HepG2 (cell line): ENCODE results near the gene GLTPD2. TPM values are rescaled to one million over a fixed set of nuclear protein-coding genes. Genes with fewer than 3 reads are reported as not detected.

ENCODE experiments used
- BATF2 ChIP-seq: sonication (generic); formaldehyde crosslinking; IDR thresholded peaks from 2 replicates; pipeline ENCODE4 v1.8.0; 2022; ENCODE audit warnings: mild to moderate bottlenecking, missing genetic modification reagents, moderate library complexity
- CCAR2 ChIP-seq: fragments of 200-400 bp; formaldehyde crosslinking; optimal IDR thresholded peaks from 2 replicates; pipeline ENCODE3; 2018; ENCODE audit warnings: low read depth, mild to moderate bottlenecking, low read length, moderate library complexity
- FUBP1 ChIP-seq: sonication (generic); formaldehyde crosslinking; IDR thresholded peaks from 2 replicates; pipeline ENCODE4 v1.5.1; 2020; ENCODE audit warnings: missing genetic modification reagents, mild to moderate bottlenecking, borderline replicate concordance
- GMEB1 ChIP-seq: sonication (generic); formaldehyde crosslinking; IDR thresholded peaks from 2 replicates; pipeline ENCODE4 v1.5.1; 2020; ENCODE audit warnings: missing genetic modification reagents, mild to moderate bottlenecking, borderline replicate concordance
- HNF4A ChIP-seq: sonication (generic); formaldehyde crosslinking; IDR thresholded peaks from 2 replicates; pipeline ENCODE4 v1.4.0; 2020; ENCODE audit warnings: missing genetic modification reagents
- HNRNPLL ChIP-seq: fragments of 200-400 bp; formaldehyde crosslinking; IDR thresholded peaks from 2 replicates; pipeline ENCODE4 v1.6.1; 2017; ENCODE audit warnings: mild to moderate bottlenecking, low read depth, low read length; ENCODE audit not compliant: poor library complexity, severe bottlenecking
- HOXD1 ChIP-seq: sonication (generic); formaldehyde crosslinking; IDR thresholded peaks from 2 replicates; pipeline ENCODE4 v1.5.0; 2020; ENCODE audit warnings: missing genetic modification reagents
- KAT8 ChIP-seq: IDR thresholded peaks from 2 replicates; pipeline ENCODE4 v1.6.1; 2016; ENCODE audit warnings: missing genetic modification reagents, missing compliant biosample characterization
- MLX ChIP-seq: IDR thresholded peaks from 2 replicates; pipeline ENCODE4 v1.6.1; 2016
- MTA1 ChIP-seq: sonication (generic); formaldehyde crosslinking; IDR thresholded peaks from 2 replicates; pipeline ENCODE4 v1.4.0; 2020; ENCODE audit warnings: missing genetic modification reagents, mild to moderate bottlenecking, borderline replicate concordance
- MYC ChIP-seq: sonication (generic); formaldehyde crosslinking; IDR thresholded peaks from 2 replicates; pipeline ENCODE4 v1.9.0; 2021; ENCODE audit warnings: missing genetic modification reagents, borderline replicate concordance
- NFATC3 ChIP-seq: sonication (generic); formaldehyde crosslinking; IDR thresholded peaks from 2 replicates; pipeline ENCODE4 v1.5.1; 2020; ENCODE audit warnings: mild to moderate bottlenecking, missing genetic modification reagents
- RBM22 ChIP-seq: fragments of 200-400 bp; formaldehyde crosslinking; optimal IDR thresholded peaks from 2 replicates; pipeline ENCODE3; 2017; ENCODE audit warnings: mild to moderate bottlenecking, low read length, moderate library complexity
- TGIF2 ChIP-seq: IDR thresholded peaks from 2 replicates; pipeline ENCODE4 v1.6.1; 2016; ENCODE audit warnings: control low read depth, missing compliant biosample characterization
- THAP9 ChIP-seq: sonication (generic); formaldehyde crosslinking; IDR thresholded peaks from 2 replicates; pipeline ENCODE4; 2020; ENCODE audit warnings: missing genetic modification reagents, mild to moderate bottlenecking, borderline replicate concordance
- TOPORS ChIP-seq: sonication (generic); formaldehyde crosslinking; IDR thresholded peaks from 2 replicates; pipeline ENCODE4 v1.8.0; 2023; ENCODE audit warnings: mild to moderate bottlenecking, missing genetic modification reagents
- ZBTB7B ChIP-seq: sonication (generic); formaldehyde crosslinking; IDR thresholded peaks from 2 replicates; pipeline ENCODE4 v1.4.0; 2020; ENCODE audit warnings: missing genetic modification reagents
- ZNF24 ChIP-seq: fragments of 450-650 bp; IDR thresholded peaks from 2 replicates; pipeline ENCODE4 v1.6.1; 2017; ENCODE audit warnings: antibody characterized with exemption, mild to moderate bottlenecking
- ZNF260 ChIP-seq: sonication (generic); formaldehyde crosslinking; IDR thresholded peaks from 2 replicates; pipeline ENCODE4 v1.4.0; 2020; ENCODE audit warnings: missing genetic modification reagents, low read depth, mild to moderate bottlenecking, borderline replicate concordance
- ZNF615 ChIP-seq: sonication (generic); formaldehyde crosslinking; IDR thresholded peaks from 2 replicates; pipeline ENCODE4 v1.5.0; 2020; ENCODE audit warnings: mild to moderate bottlenecking, missing genetic modification reagents, borderline replicate concordance
- ZZZ3 ChIP-seq: sonication (generic); formaldehyde crosslinking; IDR thresholded peaks from 2 replicates; pipeline ENCODE4 v1.4.0; 2020; ENCODE audit warnings: missing genetic modification reagents, mild to moderate bottlenecking, borderline replicate concordance
- polyA plus RNA-seq, 8 experiments: library from polyadenylated mRNA; depleted of rRNA in 3 of 8; stranded (reverse) in 7 of 8; unstranded in 1 of 8; fragments of >200 nt; fragmentation: Illumina TruSeq in 4 of 8; extraction: Trizol in 4 of 8; gene quantifications; 2 replicates each; pipeline versions ENCODE4 v1.2.1 to v1.2.3, GENCODE V29; 2011 to 2016; ENCODE audit warnings: low read depth in 4 of 8, missing spikeins in 1 of 8, mixed read lengths in 1 of 8; ENCODE audit not compliant: insufficient read depth in 1 of 8
- total RNA-seq, 5 experiments: library from RNA; depleted of rRNA; stranded (reverse); fragments of >200 nt; fragmentation: Illumina TruSeq; extraction: Trizol; gene quantifications; 2 replicates each; pipeline ENCODE4 v1.2.3, GENCODE V29; 2016; ENCODE audit warnings: low read depth in 1 of 5

The GLTPD2 gene
- total and polyA plus RNA-seq, 2 of the 13 experiments (the other 11 are each of a cell fraction or from before 2014, with no cell fraction given): 7.5 to 12.9 TPM

GRCh38 chr17:4788807-4789700, at the start of gene GLTPD2 (continued):
- no peak for TF ChIP-seq BATF2
- TF ChIP-seq FUBP1: 0 out of 2 replicates have a peak, but pooled peaks have one; percentile 26
- peak; percentile 71 for TF ChIP-seq HNRNPLL
- no peak; the same call in 1 of the 2 replicates for TF ChIP-seq THAP9 (CRISPR knock-in tag)
- TF ChIP-seq KAT8 (CRISPR knock-in tag): no peak
- TF ChIP-seq ZNF615 (CRISPR knock-in tag): peak; percentile 91; the same call in 1 of the 2 replicates
- peak; percentile 76 for TF ChIP-seq ZBTB7B (CRISPR knock-in tag)
- TF ChIP-seq MTA1 (CRISPR knock-in tag): peak; percentile 54; the same call in 1 of the 2 replicates
- peak; percentile 31; the same call in 1 of the 2 replicates for TF ChIP-seq HOXD1
- peak; percentile 82 for TF ChIP-seq HNF4A (CRISPR knock-in tag)
- TF ChIP-seq NFATC3: no peak
- TF ChIP-seq ZZZ3 (CRISPR knock-in tag): no peak
- 0 out of 2 replicates have a peak, but pooled peaks have one; percentile 33 for TF ChIP-seq MLX (CRISPR knock-in tag)
- TF ChIP-seq MYC: no peak; the same call in 1 of the 2 replicates
- TF ChIP-seq RBM22: no peak
- TF ChIP-seq TGIF2: no peak
- peak; percentile 44; the same call in 1 of the 2 replicates for TF ChIP-seq GMEB1 (CRISPR knock-in tag)
- no peak for TF ChIP-seq CCAR2
- TF ChIP-seq TOPORS (CRISPR knock-in tag): no peak
- TF ChIP-seq ZNF260: no peak
- TF ChIP-seq ZNF24: no peak
